Lower leg skin (tissue), 4 donors: ENCODE measurements around the gene PHTF1. TPM values are rescaled to one million over a fixed set of nuclear protein-coding genes. Genes with fewer than 3 reads are reported as not detected.

Source experiments
- DNase-seq, 2 donors: peaks; one replicate each; pipeline ENCODE4 v3.0.0-alpha.2; 2019; ENCODE audit warnings: low spot score in 2 of 2
- H3K4me3 ChIP-seq: fragments of 200-600 bp; sonication (generic); 2 replicates; pipeline ENCODE4 v1.5.1; 2017; ENCODE audit warnings: mild to moderate bottlenecking, low read depth; ENCODE audit not compliant: poor library complexity, severe bottlenecking
- POLR2A ChIP-seq, 2 donors: fragments of 450-650 bp; IDR thresholded peaks; one replicate each; pipeline ENCODE4 v1.6.1; 2016 to 2017; ENCODE audit warnings: antibody characterized with exemption in 2 of 2, mild to moderate bottlenecking in 1 of 2, moderate library complexity in 1 of 2
- WGBS, 2 donors: methylation state at CpG; one replicate each; pipeline ENCODE4 v1.1.5; 2018; 5-methylcytosine and 5-hydroxymethylcytosine counted together
- intact Hi-C: fragments of 100-400 bp; cut with DNase I; formaldehyde crosslinking; loops from one replicate; pipeline ENCODE4 v1.15.0; 2023; ENCODE audit warnings: low total_unique reads
- total RNA-seq, 4 donors: library from RNA; depleted of rRNA; stranded (reverse); fragments of >200 nt; gene quantifications; one replicate each; pipeline ENCODE4 v1.1.0, GENCODE V29; 2016
- TF ChIP-seq, protein P1 (sequence below), 3 donors: fragments of 450-650 bp; IDR thresholded peaks; one replicate each; pipeline ENCODE4 v1.5.1; 2016; ENCODE audit warnings: antibody characterized with exemption in 3 of 3, mild to moderate bottlenecking in 3 of 3, moderate library complexity in 2 of 3

The PHTF1 gene
- total RNA-seq, 4 donors from 2014 or later, result 0.65 to 4.8 (median 2.0) TPM

DNA sequence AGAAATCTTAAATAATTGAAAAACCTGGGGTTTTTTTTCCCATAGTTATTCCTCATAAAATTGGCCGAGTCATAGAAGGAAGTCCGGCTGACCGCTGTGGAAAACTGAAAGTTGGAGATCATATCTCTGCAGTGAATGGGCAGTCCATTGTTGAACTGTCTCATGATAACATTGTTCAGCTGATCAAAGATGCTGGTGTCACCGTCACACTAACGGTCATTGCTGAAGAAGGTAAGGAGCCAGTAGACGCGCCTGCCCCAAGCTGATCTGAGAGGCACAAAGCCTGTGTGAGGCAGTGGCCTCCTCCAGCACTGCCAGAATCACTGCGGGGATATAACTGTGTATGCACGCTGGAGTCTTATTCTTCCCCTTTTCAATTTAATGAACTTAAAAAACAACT, 100.3 kb downstream of the PHTF1 start:
- TF ChIP-seq, protein P1, sequence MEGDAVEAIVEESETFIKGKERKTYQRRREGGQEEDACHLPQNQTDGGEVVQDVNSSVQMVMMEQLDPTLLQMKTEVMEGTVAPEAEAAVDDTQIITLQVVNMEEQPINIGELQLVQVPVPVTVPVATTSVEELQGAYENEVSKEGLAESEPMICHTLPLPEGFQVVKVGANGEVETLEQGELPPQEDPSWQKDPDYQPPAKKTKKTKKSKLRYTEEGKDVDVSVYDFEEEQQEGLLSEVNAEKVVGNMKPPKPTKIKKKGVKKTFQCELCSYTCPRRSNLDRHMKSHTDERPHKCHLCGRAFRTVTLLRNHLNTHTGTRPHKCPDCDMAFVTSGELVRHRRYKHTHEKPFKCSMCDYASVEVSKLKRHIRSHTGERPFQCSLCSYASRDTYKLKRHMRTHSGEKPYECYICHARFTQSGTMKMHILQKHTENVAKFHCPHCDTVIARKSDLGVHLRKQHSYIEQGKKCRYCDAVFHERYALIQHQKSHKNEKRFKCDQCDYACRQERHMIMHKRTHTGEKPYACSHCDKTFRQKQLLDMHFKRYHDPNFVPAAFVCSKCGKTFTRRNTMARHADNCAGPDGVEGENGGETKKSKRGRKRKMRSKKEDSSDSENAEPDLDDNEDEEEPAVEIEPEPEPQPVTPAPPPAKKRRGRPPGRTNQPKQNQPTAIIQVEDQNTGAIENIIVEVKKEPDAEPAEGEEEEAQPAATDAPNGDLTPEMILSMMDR (IDR thresholded peaks at IDR 0.05), result no peak
- TF ChIP-seq POLR2A (IDR thresholded peaks at IDR 0.05), result no peak
- no peak overlapping the region for H3K4me3 ChIP-seq
- intact Hi-C loops, result no loop called here
- WGBS, 2 donors, result 87 to 89% methylated on average over 9 of the region's 9 CpGs
- DNase-seq, result no peak

DNA sequence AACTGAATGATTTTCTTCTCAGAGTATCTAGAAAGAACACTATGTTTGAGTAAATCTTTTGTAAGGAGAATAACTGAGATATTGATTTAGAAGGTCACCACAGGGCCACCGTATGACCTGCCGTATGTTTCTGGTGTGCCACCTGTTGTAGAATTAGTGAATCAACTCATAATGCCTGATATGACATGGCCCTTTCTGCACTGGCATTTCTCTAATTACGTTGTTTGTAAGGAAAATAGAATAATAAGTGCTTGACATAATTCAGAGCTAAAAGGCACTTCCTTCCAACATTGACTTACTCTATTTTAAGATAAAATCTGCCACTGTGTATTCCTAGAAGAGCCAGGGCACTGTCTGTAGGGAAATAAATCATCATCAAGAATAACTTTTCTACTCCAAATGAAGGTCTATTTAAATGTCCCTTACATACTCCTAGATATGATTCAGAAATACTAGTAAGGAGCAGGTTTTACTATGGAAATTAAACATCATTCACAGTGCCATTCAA, 101.7 kb downstream of the PHTF1 start:
- TF ChIP-seq, protein P1 (IDR thresholded peaks at IDR 0.05), result no peak
- WGBS, 2 donors, result 86 to 96% methylated on average over 3 of the region's 3 CpGs
- no peak for DNase-seq
- intact Hi-C loops, result no loop called here
- no peak overlapping the region for H3K4me3 ChIP-seq

DNA sequence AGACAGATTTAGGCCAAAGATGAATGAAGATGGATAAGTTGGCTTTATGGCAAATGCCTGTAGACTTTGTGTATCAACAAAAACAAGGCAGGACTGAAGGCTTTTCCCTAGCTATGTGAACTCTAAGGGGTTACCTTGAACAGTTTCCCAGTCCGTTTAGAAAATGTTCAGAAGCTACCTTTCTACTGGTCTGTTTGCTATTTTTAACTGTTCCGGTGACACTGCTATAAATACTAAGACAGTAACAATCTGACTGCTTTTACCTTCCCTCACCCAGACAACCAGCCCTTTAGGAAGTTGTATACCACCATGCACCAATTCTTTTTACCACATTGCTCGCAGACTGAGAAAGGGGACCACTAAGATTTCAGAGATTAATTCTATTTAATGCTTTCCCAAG, 102.2 kb downstream of the PHTF1 start:
- DNase-seq, result no peak
- H3K4me3 ChIP-seq, result no peak overlapping the region
- TF ChIP-seq POLR2A (IDR thresholded peaks at IDR 0.05), result no peak
- TF ChIP-seq, protein P1 (IDR thresholded peaks at IDR 0.05), result no peak
- intact Hi-C loops, result no loop called here
- WGBS, 2 donors, result 93 to 95% methylated on average over 3 of the region's 3 CpGs

DNA sequence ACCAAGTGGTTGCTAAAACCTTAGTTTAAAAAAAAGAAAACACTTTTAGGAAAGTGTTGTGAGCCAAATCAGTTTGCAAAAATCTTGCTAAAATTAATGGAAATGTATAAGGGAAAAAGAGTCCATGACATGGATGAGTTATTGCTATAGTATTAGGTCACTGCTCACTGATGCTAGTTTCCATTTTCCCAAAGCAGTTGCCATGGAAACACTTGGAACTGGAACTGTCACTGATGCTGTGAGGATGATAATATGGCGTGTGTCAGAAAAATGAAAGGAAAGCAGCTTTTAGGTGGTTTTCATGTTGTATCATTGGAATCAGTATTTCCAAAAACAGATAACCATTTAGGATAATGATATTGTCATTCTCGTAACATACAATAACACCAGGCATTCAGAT, 104.4 kb downstream of the PHTF1 start:
- TF ChIP-seq, protein P1 (IDR thresholded peaks at IDR 0.05), result no peak
- no peak for TF ChIP-seq POLR2A (IDR thresholded peaks at IDR 0.05)
- WGBS, 2 donors, result 95 to 99% methylated on average over 2 of the region's 2 CpGs
- DNase-seq, result no peak
- intact Hi-C loops, result no loop called here
- no peak overlapping the region for H3K4me3 ChIP-seq

DNA sequence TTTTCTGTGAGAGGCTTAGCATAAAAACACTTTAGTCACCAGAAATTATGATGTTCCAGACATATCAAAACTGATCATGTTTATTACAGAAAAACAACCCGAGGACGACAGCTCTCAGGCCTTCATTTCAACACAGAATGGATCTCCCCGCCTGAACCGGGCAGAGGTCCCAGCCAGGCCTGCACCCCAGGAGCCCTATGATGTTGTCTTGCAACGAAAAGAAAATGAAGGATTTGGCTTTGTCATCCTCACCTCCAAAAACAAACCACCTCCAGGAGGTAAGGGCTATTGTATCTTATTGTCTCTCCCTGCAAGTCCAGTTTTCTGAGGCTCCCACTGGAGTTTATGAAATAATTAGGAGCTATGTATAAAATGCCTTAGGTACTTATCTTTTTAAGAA, 105.5 kb downstream of the PHTF1 start:
- TF ChIP-seq, protein P1 (IDR thresholded peaks at IDR 0.05), result no peak
- TF ChIP-seq POLR2A (IDR thresholded peaks at IDR 0.05), result no peak
- no peak for DNase-seq
- no peak overlapping the region for H3K4me3 ChIP-seq
- WGBS, 2 donors, result 96 to 97% methylated on average over 5 of the region's 5 CpGs
- intact Hi-C loops, result no loop called here

DNA sequence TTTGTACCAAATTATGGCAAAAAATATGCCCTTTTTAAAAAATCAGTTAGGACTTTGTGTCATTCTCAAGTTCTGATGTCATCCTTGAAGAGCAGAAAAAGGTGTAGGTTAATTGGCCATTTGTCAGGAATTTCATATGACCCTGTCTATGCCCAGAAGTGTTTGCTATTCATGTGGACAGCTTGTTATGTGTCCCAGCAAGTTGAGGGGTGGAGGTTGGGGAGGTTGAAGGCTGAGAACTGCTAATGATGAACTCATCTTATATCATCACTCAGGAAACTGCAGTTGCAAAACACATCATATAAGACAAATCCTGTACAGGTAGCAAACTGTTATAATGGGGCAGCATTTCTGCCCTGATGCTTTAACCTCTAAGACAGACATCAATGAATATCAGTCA, 106.5 kb downstream of the PHTF1 start:
- TF ChIP-seq, protein P1 (IDR thresholded peaks at IDR 0.05), result no peak
- TF ChIP-seq POLR2A (IDR thresholded peaks at IDR 0.05), result no peak
- H3K4me3 ChIP-seq, result no peak overlapping the region
- intact Hi-C loops, result no loop called here
- DNase-seq, result no peak
